ENCODE data around the gene SDF2.

GRCh38 chr17:28661635-28662526, at the start of gene SDF2, which contains the start of gene SUPT6H:
- no peak for TF ChIP-seq EZH2 (IDR thresholded peaks at IDR 0.05; ENCODE audit: borderline replicate concordance, low read length)
- no peak for TF ChIP-seq CTCF (IDR thresholded peaks at IDR 0.05; ENCODE audit: low read length)

Data from OCI-LY1 (cell line).